Epithelial cell of prostate (primary cell): Measurements from ENCODE around the gene UBE3C.
A peak's percentile ranks its signal among the peaks of the same experiment; 100 is the strongest.

Experiments
- DNase-seq: peaks from one replicate; pipeline ENCODE4 v3.0.0-alpha.2; 2011; ENCODE audit warnings: low read depth, low spot score
- H3K27ac ChIP-seq: fragments of 450-650 bp; 2 replicates; pipeline ENCODE4 v1.5.1; 2017; ENCODE audit warnings: mild to moderate bottlenecking

The UBE3C gene

DNA sequence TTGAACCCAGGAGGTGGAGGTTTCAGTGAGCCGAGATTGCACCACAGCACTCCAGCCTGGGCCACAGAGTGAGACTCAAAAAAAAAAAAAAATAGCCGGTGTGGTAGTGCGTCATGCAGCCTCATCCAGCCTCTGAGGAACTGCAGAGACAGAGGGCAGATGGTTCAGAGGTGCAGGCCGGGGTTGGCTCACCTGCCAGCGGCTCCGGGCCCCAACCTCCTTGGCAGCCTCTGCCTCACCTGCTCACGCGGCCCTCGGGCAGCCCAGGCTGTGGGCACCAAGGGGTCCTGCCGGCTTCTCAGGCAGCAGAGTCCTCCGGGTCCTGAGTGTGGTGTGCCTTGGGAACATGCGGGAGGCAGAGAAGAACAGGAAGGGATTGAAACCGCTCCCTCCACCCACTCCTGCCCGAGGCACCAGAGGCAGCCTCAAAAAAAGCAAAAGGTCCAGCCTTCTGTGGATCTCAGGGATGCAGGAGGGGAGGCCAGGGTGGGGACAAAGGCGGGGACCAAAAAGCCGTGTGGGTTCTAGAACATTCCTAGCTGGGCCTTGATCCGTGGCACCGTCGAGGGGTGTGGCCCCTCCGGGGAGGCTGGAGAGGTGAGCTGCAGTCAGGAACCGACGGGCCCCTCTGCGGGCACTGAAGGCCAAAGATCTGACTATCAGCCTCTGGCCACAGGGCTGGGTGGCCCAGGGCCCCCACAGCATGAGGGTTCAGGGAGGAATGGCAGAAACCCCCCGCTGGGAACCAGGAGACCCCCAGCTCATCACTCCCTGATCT is 142.7 kb downstream of the UBE3C start:
- H3K27ac ChIP-seq = peak overlapping the region; percentile 75

DNA sequence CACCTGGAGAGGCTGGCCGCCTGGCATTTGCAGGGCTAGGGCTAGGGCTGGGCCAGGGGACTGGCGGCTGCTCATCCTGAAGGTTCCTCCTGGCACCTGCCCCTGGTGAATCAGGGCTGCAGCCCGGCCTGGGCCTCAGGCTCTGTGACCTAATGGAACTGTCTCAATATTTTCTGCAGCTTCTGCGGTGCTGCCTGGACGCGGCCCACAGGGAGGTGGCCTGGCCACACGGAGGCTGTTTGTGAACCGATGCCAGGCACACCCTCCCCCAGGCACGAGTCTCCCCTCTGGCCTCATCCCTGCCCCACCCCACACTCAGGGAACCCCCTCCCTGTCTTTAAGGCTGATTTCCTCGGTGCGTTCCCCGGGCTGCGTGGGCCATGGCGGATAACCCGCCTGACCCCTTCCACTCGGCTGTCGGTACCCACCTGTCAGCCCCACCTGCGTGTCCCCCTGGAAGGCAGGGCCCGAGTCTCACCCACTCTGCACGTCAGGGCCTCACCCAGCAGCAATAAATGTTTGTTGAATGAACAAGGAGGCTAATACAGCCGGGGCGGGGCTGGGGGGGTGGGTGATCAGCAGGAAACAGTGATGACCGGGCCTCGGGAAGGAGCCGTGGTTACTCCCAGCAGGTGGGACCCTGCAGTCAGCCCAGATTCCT is 143.5 kb downstream of the UBE3C start:
- H3K27ac ChIP-seq = peak overlapping the region; percentile 75
- DNase-seq = no peak

More for the DNA sequence above, 142.7 kb downstream of the UBE3C start:
- DNase-seq = no peak

DNA sequence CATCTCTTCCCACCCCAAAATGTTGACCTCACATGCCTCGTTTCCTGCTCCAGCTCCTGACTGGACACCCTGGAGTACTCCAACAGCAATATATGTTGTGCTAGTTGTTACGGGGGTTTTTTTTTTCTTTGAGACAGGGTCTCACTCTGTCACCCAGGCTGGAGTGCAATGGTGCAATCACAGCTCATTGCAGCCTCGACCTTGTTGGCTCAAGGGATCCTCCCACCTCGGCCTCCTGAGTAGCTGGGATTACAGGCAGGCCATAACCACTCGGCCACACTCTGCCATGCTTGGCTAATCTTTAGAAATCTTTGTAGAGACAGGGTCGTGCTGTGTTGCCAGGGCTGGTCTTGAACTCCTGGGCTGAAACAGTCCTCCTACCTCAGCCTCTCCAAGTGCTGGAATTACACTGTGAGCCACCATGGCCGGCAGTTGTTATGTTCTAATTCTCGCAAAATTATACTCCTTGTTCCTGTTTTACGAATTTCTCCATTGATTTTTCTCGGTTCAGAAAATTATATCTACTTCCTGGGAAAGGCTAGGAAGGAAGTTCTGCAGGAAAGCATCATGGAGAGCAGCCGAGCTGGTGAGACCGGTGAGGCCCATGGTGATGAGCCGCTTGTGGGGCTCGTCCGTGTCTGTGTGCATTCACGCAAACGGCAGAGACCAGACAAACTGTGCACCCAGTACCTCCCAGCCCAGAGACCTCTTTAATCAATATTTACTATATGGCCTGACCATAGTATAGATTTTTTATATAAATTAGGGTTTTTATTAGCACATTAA is 145.7 kb downstream of the UBE3C start:
- DNase-seq = no peak
- H3K27ac ChIP-seq = no peak overlapping the region

DNA sequence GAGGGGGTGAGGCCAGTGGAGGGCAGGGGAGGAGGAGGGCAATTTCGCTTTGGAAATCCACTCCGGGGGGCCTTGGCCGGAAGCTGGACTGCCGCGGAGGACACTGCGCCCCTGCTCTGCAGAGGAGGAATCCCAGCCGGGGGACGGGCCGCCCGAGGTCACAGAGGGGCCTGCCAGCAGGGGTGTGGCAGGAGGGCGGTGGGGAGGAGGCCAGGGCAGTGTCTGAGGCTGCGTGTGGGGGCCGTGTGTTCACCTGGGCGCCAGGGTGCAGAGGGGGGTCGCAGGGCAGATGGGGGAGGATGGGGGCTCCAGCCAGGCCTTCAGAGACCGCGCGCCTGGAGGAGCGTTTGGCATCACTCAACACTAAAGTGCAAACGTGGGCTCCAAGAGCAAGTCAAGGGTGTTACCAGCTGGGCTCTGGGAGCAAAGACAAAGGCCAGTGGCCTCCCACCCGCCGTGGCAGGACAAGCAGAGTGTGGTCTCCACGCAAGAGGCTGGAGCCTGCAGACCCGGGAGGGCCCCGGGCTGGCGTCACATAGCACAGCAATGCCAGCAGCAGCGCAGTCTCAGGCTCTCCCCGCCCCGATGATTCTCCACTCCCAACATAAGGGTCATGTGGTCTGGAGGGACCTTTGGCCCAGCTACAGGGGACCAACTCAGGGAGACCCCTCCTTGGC is 152.8 kb downstream of the UBE3C start:
- H3K27ac ChIP-seq = peak overlapping the region; percentile 65
- DNase-seq = no peak

GRCh38 chr7:157292258-157292657 is 153.5 kb downstream of the UBE3C start:
- H3K27ac ChIP-seq = peak overlapping the region; percentile 65
- no peak for DNase-seq

DNA sequence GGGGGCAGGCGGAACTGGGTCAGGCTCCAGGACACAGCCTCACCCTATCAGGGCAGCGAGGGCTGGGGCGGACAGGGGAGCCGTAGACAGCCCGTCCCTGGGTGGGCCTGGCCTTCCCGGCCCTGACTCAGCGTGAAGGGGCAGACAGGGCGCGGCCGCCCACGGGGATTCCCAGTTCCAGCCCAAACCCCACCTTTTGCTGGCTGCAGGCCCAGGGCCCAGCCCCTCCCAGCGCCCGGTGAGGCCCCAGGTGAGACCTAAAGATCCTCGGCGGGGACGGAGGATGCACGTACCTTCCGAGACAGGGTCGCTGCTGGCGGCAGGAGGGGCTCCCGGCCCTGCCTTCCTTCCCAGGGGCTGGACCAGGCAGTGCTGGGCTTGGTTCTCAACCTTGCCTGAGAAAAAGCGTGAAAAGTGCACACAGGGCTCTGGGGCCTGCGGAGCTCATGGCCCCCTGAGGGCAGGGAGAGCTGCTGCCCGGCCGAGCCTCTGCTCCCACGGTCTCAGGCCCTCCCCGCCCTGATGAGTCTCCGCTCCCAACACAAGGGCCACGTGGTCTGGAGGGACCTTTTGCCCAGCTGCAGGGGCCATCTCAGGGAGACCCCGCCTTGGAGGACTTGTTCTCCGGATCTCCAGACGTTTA is 154.2 kb downstream of the UBE3C start:
- no peak for DNase-seq
- peak overlapping the region; percentile 65 for H3K27ac ChIP-seq

DNA sequence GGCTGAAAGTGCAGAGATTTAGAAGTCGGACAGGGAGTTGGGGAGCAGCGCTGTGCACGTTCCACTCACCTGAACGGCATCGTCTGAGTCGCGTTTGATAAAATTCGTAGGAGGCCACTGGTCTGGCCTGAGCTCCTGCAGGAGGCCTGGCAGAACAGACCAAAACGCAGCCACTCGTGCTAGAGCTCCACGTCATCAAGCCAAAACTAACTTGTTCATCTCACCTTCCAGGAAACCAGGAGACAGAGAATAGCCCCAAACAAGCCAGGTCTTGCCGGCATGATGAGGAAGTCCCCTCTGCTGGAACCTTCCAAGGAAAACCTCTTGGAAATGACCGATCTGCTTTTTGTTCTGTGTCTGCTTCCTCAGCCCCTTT is 154.7 kb downstream of the UBE3C start:
- DNase-seq = peak; percentile 50
- H3K27ac ChIP-seq = peak overlapping the region; percentile 65

GRCh38 chr7:157294773-157295172 is 156.0 kb downstream of the UBE3C start:
- DNase-seq = no peak
- no peak overlapping the region for H3K27ac ChIP-seq

GRCh38 chr7:157295338-157295737 is 156.6 kb downstream of the UBE3C start:
- no peak for DNase-seq
- H3K27ac ChIP-seq = no peak overlapping the region

GRCh38 chr7:157297185-157297584 is 158.5 kb downstream of the UBE3C start:
- no peak overlapping the region for H3K27ac ChIP-seq
- no peak for DNase-seq

- no peak for DNase-seq
Measured at GRCh38 chr7:157299317-157299612, 160.5 kb downstream of the UBE3C start.

GRCh38 chr7:157299613-157300368 is 161.1 kb downstream of the UBE3C start:
- peak overlapping the region; percentile 43 for H3K27ac ChIP-seq
- DNase-seq = no peak

More at GRCh38 chr7:157299317-157299612, 160.5 kb downstream of the UBE3C start:
- H3K27ac ChIP-seq = no peak overlapping the region

DNA sequence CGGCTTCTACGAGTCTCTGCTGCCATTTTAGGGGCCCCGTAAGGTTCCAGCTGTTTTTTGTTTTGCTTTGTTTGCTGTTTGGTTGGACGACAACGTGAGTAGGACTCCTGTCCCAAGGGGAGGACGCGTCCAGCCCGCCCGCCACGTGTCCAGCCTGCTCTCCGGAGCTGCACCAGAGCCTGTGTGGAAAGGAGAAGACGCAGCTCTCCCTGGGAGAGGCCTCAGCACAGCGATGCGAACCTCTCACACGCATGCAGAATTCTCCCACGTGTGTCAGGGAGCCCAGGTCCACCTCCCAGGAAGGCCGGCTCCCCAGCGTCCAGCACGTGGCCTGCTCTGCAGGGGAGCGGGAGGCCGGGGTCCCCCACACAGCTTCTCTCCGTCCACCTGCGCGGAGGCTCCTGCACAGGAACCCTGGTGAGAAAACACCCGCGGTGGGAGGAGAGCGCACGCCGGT is 161.7 kb downstream of the UBE3C start:
- no peak for DNase-seq
- peak overlapping the region; percentile 43 for H3K27ac ChIP-seq

- DNase-seq = no peak
- peak overlapping the region; percentile 40 for H3K27ac ChIP-seq
Measured at GRCh38 chr7:157301610-157302120, 162.9 kb downstream of the UBE3C start.

DNA sequence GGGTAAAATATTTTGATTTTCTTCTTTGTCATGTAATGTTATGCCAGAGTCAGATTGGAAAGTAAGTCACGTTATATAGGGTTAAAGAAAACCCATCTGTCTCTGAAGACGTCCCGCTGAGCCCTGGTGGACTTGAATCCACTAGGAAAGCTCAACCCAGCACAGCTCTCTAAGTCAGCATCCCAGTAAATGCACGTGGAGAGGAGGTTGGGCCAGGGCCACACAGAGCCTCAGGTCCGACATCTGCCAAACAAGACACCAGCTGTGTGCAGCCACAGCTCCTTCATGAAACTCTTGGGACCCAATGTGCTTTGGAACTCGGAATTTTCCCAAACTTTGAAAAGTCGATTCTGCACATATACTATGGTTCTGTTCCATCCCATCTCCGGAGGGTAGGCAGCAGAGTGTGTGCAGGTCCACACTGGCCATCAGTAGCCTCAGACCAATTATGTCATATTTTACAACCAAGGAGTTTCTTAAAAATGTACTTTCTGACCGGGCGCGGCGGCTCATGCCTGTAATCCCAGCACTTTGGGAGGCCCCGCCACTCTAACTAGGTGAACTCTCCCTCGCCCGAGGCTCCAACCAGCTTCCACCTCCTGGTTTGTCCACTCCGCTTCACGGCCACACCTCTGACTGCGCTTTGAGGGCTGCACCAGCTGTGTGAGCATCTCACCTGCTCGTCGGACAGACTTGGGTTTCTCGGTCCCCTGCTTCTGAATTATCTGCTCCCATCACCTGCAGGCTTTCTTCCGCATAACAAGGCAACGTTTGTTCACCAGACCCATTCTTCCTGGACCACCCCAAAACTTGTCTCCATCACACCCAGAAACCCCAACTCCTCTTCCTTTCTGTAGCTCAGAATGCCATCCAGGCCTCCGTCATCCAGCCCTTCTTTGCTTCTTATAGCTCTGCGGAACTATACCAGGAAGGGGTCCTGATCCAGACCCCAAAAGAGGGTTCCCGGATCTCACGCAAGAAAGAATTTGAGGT is 168.4 kb downstream of the UBE3C start:
- no peak overlapping the region for H3K27ac ChIP-seq
- DNase-seq = no peak

GRCh38 chr7:157309988-157310668 is 171.4 kb downstream of the UBE3C start:
- peak overlapping the region; percentile 95 for H3K27ac ChIP-seq
- DNase-seq = peak; percentile 45

- H3K27ac ChIP-seq = peak overlapping the region; percentile 95
Measured at GRCh38 chr7:157310676-157311185, 172.0 kb downstream of the UBE3C start.

More at GRCh38 chr7:157310676-157311185, 172.0 kb downstream of the UBE3C start:
- no peak for DNase-seq
